Astrocyte of the spinal cord (primary cell): ENCODE results near the gene NTRK1.

Experiments used
- DNase-seq: peaks from one replicate; pipeline ENCODE4 v3.0.0; 2011; ENCODE audit warnings: low read depth, low spot score
- H3K4me3 ChIP-seq: 2 replicates; pipeline ENCODE4 v1.5.1; 2011; ENCODE audit warnings: low read depth, mild to moderate bottlenecking, low read length, moderate library complexity
- in situ Hi-C: cut with HindIII; loops from 2 replicates; pipeline ENCODE4 v1.10.0; 2017; ENCODE audit warnings: low sequenced_read_pairs
- TF ChIP-seq, protein P1 (sequence below): IDR thresholded peaks from 2 replicates; pipeline ENCODE4 v1.5.1; 2012; ENCODE audit warnings: low read depth, mild to moderate bottlenecking, low read length, inconsistent platforms

NTRK1 gene

DNA sequence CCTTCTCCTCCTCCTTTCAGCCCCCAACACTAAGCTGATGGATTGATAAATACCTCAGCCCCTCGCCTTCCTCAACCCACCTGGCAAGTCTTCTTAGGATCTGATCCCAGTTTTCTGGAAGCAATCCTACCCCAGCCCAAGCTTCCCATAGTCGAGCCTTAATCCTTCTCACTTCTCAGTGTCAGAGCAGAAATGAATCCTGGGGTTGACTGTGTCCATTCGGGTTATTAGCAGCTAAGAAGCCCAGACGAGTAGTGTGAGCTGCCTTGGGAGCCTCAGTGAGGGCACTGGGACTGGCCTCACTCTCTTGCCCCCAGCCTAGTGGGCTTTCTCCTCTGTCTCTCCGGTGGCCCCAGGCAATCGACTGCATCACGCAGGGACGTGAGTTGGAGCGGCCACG, 20.4 kb downstream of the NTRK1 start:
- TF ChIP-seq, protein P1, sequence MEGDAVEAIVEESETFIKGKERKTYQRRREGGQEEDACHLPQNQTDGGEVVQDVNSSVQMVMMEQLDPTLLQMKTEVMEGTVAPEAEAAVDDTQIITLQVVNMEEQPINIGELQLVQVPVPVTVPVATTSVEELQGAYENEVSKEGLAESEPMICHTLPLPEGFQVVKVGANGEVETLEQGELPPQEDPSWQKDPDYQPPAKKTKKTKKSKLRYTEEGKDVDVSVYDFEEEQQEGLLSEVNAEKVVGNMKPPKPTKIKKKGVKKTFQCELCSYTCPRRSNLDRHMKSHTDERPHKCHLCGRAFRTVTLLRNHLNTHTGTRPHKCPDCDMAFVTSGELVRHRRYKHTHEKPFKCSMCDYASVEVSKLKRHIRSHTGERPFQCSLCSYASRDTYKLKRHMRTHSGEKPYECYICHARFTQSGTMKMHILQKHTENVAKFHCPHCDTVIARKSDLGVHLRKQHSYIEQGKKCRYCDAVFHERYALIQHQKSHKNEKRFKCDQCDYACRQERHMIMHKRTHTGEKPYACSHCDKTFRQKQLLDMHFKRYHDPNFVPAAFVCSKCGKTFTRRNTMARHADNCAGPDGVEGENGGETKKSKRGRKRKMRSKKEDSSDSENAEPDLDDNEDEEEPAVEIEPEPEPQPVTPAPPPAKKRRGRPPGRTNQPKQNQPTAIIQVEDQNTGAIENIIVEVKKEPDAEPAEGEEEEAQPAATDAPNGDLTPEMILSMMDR, result no peak
- DNase-seq, result no peak
- no peak overlapping the region for H3K4me3 ChIP-seq
- in situ Hi-C loops, result no loop called here

DNA sequence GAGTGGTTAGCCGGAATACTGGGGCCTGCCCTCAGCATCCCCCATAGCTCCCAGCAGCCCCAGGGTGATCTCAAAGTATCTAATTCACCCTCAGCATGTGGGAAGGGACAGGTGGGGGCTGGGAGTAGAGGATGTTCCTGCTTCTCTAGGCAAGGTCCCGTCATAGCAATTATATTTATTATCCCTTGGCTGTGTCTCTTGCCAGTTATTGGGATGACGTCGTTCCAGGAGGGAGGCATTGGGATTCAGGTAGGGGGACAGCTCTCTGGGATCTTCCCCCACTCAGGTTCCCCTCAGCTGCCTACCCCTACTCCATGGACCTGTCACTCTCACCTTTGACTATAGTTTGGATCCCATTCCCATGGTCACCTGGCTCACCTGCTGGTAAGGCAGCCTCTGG, 21.0 kb downstream of the NTRK1 start:
- in situ Hi-C loops, result no loop called here

DNA sequence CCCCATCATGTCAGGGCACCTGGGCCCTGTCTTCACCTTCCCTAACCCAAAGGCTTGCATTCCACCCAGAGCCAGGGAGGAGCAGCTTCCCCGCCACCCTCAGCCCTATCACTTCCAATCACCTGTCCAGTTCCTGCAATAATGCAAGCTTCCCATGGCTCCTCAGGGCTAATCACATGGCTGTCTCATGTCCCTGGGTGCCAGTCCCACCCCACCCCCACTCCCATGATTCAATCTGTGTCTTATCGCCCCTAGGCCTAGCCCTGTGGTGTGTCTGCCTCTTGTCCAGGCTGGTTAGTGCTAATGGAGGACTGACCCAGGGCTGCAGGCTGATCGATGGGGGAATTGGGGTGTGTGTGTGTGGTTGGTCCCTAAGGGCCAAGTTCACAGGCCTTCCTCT, 21.9 kb downstream of the NTRK1 start:
- TF ChIP-seq, protein P1, result no peak
- H3K4me3 ChIP-seq, result no peak overlapping the region
- DNase-seq, result no peak
- in situ Hi-C loops, result no loop called here

More for the DNA sequence above, 21.0 kb downstream of the NTRK1 start:
- no peak overlapping the region for H3K4me3 ChIP-seq
- TF ChIP-seq, protein P1, result no peak
- no peak for DNase-seq

DNA sequence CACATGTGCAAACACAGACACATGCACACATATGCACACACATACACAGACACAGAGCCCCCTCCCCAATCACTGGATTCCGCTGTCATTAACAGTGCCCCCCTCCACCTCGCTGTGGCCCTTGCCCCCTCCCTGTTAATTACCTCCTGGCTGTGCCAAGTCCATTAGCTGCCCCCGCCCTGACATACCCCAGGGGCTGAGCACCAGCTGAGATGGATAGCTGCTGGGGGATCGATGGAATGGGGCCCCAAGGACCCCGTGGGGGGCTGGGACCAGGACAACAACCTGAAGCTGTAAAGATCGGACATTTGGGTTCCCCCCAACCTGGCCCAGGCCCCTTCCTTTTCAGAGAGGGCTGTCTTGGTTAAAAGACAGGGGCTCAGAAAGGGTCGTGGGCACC, 23.3 kb downstream of the NTRK1 start:
- TF ChIP-seq, protein P1, result no peak
- in situ Hi-C loops, result no loop called here
- no peak for DNase-seq

DNA sequence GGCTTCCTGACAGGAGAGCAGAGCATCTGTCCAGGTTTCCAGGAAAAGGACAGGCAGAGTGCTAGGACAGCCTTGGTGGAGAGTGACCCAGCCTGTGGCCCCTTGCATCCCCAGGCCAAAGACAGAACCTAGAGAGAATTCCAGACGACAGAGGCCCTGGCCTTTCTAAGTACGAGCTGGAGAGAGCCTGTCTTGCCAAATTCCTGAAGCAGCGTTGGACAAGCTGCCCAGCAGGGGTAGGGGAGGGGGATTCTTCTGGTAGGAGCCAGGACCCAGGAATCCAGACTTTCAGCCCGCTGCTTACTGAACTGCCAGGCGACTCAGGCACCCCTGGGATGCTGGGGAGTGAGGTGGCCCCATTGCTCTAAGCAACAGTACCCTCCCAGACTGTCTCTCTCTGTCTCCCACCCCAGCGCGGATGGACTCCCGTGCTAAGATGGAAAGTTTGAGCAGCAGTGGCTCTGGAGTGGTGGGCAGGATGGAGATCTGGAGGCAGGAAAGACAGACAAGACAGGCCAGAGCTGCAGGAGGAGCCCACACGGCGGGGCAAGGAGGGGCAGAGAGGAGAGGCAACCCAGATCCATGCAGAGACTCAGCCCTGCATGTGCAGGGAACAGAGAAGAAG, 24.0 kb downstream of the NTRK1 start:
- TF ChIP-seq, protein P1, result no peak
- H3K4me3 ChIP-seq, result no peak overlapping the region
- in situ Hi-C loops, result no loop called here
- no peak for DNase-seq

More for the DNA sequence above, 23.3 kb downstream of the NTRK1 start:
- H3K4me3 ChIP-seq, result no peak overlapping the region

DNA sequence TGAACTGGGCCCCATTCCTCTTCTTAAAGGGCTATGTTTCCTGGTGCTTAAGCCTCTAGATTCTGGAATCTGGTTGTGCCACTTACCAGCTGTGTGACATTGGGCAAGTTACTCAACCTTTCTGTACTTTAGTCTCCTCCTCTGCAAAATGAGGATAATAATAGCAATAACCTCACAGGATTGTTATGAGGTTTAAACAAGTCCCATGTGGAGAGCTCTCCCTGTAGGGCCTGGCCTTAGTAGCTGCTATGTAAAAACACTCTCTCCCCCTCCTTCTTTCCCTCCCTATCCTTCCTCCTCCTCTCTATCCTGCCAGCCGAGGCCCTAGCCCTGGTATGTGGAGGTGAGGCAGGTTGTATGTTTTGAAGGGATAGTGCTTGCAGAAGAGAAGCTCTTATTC, 24.6 kb downstream of the NTRK1 start:
- DNase-seq, result no peak
- H3K4me3 ChIP-seq, result no peak overlapping the region
- TF ChIP-seq, protein P1, result no peak
- in situ Hi-C loops, result no loop called here
